Measurements from ENCODE around the gene SRRM3.

SRRM3 gene

DNA sequence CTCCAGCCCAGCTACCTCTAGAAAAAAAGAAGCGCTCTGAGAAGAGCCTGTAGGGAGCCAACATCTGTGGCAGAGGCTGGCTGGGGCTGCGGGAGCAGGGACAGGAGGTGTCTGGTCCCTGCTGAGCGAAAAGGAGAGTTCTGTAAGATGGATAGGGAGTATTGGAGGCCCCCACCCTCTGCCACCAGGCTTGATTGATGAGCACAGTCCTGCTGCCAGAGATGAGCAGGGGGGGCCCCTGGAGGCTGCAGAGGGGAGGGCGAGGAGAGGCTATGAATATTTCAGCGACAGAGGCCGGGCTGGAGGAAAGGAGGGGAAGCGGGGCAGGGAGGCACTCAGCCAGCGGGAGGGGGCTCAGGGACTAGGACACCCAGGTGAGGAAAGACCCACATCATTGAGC is 56.3 kb downstream of the SRRM3 start:
- Histone ChIP-seq H3K4me3 (no peak overlapping the region), H3K27ac (no peak overlapping the region)
- TF ChIP-seq, protein P1, sequence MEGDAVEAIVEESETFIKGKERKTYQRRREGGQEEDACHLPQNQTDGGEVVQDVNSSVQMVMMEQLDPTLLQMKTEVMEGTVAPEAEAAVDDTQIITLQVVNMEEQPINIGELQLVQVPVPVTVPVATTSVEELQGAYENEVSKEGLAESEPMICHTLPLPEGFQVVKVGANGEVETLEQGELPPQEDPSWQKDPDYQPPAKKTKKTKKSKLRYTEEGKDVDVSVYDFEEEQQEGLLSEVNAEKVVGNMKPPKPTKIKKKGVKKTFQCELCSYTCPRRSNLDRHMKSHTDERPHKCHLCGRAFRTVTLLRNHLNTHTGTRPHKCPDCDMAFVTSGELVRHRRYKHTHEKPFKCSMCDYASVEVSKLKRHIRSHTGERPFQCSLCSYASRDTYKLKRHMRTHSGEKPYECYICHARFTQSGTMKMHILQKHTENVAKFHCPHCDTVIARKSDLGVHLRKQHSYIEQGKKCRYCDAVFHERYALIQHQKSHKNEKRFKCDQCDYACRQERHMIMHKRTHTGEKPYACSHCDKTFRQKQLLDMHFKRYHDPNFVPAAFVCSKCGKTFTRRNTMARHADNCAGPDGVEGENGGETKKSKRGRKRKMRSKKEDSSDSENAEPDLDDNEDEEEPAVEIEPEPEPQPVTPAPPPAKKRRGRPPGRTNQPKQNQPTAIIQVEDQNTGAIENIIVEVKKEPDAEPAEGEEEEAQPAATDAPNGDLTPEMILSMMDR (IDR thresholded peaks at IDR 0.05) = no peak
- DNase-seq (ENCODE audit: low spot score) = no peak

DNA sequence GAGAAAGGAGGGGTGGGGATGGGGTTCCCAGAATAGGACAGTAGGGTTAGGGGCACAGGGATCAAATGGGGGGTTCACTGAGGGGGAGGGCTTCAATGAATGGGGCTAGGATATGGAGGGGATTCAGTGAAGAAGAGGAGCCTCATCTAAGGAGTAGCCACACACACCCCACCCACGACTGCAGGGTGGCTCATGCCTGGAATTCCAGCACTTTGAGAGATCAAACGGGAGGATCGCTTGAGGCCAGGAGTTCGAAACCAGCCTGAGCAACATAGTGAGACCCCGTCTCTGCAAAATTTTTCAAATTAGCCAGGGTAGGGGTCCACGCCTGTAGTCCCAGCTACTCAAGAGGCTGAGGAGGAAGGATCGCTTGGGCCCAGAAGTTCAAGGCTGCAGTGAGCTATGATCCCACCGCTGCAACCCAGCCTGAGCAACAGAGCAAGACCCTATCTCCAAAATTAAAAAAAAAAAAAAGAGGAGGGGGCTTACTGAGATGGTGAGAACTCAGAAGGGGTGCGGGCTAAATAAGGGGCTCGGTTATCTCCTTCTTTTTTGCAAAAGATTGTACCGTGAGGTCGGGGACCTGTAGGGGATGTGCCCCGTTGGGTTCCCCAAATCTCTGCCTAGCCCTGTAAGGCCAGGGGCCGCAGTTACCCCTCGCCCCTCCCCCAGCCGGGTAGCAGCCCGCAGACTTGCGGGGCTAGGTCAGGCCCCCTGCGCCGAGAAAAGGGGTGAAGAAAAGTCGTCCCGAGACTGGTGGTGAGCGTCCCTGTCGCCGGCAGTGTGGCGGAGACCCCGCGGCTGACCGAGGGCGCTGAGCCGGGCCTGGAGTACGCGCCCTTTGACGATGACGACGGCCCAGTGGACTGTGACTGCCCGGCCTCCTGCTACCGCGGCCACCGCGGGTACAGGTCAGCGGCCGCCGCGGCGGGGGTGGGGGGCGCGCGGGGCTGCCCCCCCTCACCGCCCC is 57.7 kb downstream of the SRRM3 start:
- Histone ChIP-seq H3K4me3 (peak overlapping the region; percentile 61), H3K27ac (no peak overlapping the region)
- TF ChIP-seq, protein P1 (IDR thresholded peaks at IDR 0.05) = no peak
- no peak for DNase-seq (ENCODE audit: low spot score)

DNA sequence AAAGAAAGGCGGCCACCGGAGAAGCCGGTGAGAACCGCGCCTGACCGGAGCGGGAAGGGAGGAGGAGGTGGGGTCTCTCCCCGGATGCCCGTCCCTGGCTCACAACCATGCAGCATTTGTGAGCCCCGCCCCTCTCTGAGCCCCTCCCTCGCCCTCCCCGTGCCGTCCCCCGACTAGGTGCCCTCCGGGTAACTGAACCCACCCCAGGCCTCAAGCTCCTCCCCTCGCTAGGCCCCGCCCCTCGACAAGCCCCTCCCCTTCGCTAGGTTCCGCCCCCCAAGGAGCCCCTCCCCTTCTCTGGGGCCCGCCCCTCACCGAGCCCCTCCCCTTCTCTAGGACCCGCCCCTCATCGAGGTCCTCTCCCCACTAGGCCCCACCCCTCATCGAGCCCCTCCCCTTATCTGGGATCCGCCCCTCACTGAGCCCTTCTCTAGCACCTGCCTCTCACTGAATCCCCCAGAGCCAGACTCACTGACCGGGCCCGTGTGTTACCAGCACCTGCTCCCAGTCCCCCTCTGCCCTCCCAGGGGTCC is 58.5 kb downstream of the SRRM3 start:
- TF ChIP-seq, protein P1 (IDR thresholded peaks at IDR 0.05) = no peak
- Histone ChIP-seq H3K27ac (no peak overlapping the region), H3K4me3 (peak overlapping the region; percentile 61)
- DNase-seq (ENCODE audit: low spot score) = no peak

DNA sequence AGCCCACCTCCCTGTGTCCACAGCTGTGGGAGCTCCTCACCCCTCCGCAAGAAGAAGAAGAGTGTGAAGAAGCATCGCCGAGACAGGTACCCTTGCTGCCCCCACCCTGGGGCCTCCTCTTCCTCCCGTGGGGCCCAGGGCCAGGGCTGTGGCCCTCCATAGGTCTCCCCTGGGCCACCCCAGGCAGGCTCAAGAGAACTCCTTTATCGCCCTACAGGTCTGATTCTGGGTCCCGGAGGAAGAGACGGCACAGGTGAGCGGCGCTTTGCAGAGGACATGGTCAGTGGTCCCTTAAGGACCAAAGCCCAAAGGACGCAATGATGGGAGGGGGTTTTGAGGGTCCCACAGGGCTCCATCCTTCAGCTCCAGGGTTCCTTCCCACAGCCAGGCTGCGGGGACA is 59.6 kb downstream of the SRRM3 start:
- no peak for DNase-seq (ENCODE audit: low spot score)
- Histone ChIP-seq H3K27ac (no peak overlapping the region), H3K4me3 (no peak overlapping the region)
- TF ChIP-seq, protein P1 (IDR thresholded peaks at IDR 0.05) = no peak

DNA sequence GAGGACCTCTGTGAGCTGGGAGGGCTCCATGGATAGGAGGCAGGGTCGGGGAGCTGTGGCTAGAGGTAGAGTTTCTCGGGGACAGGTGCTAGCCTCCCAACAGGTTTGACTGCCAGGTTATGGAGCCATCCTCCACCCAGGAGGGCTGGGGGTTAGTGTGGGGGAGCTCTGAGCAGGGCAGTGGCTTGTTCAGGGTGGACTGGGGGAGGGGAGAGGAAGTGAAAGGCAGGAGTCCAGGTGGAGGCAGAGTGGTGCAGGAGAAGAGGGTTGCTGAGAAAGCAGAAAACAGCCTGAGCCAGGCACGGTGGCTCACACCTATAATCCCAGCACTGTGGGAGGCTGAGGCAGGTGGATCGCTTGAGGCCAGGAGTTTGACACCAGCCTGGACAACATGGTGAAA is 60.2 kb downstream of the SRRM3 start:
- TF ChIP-seq, protein P1 (IDR thresholded peaks at IDR 0.05) = no peak
- DNase-seq (ENCODE audit: low spot score) = no peak
- Histone ChIP-seq H3K27ac (no peak overlapping the region), H3K4me3 (no peak overlapping the region)

DNA sequence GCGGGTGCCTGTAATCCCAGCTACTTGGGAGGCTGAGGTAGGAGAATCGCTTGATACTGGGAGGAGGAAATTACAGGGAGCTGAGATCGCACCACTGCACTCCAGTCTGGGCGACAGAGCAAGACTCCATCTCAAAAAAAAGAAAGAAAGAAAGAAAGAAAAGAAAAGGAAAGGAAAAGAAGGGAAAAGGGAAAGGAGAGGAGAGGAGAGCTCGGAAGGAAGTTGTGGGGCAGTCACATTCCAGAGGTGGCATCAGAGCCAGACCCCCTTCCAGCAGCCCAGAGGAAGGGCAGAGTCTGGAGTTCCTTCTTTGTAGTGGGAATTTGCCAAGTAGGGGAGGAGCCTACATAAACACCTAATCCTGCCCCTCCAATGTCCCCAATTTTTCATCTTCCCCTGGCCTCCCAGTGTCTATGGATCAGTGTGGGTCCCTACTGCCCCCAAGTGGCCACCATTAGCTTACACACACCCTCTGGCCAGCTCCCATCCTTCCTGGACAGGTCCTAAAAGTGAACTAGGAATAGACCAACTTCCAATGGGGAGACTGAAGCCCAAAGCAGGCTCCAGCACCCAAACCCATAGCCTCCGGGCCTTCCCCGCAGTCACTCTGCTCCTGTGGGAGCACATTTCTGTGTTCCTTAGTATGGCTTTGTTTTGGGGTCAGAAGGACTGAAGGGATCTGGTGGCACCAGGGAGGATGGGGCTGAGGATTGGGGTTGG is 61.1 kb downstream of the SRRM3 start:
- TF ChIP-seq, protein P1 (IDR thresholded peaks at IDR 0.05) = peak; percentile 28
- H3K4me3 ChIP-seq = no peak overlapping the region
- no peak for DNase-seq (ENCODE audit: low spot score)
- no peak overlapping the region for H3K27ac ChIP-seq
